GM19372 (cell line): ENCODE measurements around the gene ZNF528.

Source experiments
- ATAC-seq: cut with Tn5 transposase; IDR thresholded peaks from one replicate; pipeline ENCODE4 v1.9.1; 2021; ENCODE audit warnings: mild to moderate bottlenecking, low read depth, moderate library complexity; ENCODE audit not compliant: unreplicated experiment

Gene ZNF528

DNA sequence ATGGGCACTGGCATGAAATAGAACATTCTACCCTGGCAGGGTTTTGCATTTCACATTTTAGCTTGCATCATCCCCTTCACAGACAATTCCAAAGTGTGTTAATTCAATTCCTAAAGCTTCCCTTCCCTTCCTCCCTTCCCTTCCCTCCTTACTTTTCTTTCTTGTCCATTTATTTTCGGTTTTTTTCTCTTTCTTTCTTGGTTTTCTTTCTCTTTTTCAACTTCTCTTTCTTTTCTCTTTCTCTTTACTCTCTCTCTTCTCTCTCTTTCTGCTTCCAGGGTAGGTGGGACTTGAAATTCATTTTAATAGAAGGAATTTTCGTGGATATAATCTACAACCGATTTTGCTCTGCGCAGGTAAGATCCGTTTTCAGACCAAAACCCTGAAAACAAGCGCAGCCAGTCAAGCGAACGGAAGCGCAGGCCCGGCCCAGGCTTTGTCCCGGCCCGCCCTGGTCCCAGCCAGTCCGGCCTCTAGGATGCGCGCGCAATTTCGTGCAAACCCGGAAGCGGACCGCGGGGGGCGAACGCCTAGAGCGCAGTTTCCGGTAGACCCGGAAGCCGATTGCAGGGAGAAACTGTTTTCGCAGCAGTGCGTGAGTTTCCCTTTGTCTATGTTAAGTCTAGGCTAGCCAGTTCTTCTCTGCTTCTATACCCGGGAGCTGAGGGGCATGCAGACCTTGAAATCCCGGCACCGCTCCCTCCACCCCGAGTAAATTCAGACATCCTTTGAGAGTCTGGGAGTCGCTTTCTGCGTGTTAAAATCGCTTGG, at the start of gene ZNF528:
ZNF528 (plus strand) TSS at position 540 of the 771 bp plus-strand sequence. CDS start 4,165 bp downstream, outside the sequence.
- no peak for ATAC-seq

GRCh38 chr19:52351512-52351911, 46.1 kb upstream of the ZNF528 start:
- ATAC-seq: no peak

DNA sequence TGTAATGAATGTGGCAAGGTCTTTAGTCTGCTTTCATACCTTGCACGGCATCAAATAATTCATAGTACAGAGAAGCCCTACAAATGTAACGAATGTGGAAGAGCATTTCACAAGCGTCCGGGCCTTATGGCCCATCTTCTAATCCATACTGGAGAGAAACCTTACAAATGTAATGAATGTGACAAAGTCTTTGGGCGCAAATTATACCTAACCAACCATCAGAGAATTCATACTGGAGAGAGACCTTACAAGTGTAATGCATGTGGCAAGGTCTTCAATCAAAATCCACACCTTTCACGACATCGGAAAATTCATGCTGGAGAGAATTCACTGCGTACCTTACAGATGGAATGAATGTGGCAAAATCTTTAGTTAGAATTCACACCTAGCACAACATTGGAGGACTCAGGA, 31.2 kb upstream of the ZNF528 start:
- no peak for ATAC-seq

DNA sequence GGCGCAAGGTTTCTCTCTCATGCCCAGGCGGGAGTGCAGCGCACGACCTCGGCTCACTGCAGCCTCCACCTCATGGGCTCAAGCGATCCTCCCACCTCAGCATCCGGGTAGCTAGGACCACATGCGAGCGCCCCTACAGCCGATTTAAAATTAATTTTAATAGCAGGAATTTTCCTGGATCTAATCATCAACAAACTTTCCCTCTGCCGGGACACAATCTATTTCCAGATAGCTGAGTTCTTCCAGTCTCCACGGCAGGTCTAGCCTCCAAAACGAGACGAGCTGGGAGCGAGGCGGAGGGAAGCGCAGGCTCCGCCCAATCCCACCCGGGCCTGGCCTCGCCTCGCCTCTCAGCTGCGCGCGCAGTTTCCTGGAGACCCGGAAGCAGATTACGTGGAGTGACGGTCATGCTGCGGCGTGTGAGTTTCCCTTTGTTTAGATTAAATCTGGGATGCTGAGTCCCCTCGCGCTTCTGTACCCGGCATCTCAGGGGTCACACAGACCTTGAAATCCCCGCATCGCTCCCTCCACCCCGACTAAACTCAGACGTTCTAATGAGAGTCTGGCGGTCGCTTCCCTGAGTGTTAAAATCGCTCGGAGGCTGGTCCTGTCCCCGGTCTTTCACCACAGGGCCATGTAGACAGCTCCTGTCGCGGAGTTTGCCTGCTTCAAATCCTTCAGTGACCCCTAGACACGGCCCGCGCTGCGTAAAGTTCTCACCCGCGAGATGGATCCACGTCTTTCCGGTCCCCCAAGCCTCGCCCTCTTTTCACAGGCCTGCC, 27.9 kb upstream of the ZNF528 start, which contains the start of gene ZNF880:
ZNF880 (plus strand) TSS at position 365 of the 782 bp plus-strand sequence; CDS start at position 408, 43 bp downstream.
- no peak for ATAC-seq

DNA sequence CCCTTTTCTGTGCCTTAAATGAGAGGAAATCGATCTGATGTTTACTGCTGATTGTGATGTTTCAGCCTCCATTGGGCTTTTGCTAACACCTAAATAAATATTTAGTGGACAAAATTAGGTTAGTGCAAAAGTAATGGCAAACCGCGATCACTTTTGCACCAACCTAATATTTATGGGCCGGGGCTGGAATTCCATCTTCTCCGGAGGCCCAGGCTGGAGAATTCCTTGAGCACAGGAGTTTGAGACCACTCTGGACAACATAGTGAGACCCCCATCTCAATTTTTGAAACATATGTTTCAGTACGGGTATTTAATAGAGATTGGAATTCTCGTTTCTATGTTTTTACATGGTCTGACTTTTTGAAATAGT, 27.3 kb upstream of the ZNF528 start:
- no peak for ATAC-seq

GRCh38 chr19:52391135-52391534, 6.5 kb upstream of the ZNF528 start:
- no peak for ATAC-seq

- ATAC-seq: no peak
Observed at GRCh38 chr19:52398081-52398441, 412 bp downstream of the ZNF528 start.

GRCh38 chr19:52410276-52410675, 12.6 kb downstream of the ZNF528 start:
- ATAC-seq: no peak

- no peak for ATAC-seq
Observed at GRCh38 chr19:52415711-52416110, 18.1 kb downstream of the ZNF528 start.

DNA sequence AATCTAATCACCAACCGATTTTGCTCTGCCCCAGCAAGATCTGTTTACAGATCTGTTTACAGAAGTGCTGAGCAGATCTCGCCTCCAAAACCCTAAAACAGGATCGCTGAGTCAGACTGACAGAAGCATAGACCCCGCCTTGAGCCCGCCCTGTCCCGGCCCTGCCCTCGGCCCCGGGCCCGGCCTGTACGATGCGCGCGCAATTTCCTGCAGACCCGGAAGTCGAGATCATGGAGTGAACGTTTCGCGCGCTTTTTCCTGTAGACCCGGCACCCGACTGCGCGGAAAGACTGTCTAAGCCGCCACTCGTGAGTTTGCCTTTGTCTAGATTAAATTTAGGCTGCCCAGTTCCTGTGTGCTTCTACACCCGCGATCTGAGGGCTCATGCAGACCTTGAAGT, 31.3 kb downstream of the ZNF528 start, which contains the start of gene ZNF534:
ZNF534 (plus strand) TSS at position 212 of the 400 bp plus-strand sequence. CDS start 2,327 bp downstream, outside the sequence.
- ATAC-seq: no peak

- no peak for ATAC-seq
Observed at GRCh38 chr19:52442179-52442578, 44.5 kb downstream of the ZNF528 start.

- no peak for ATAC-seq
Observed at GRCh38 chr19:52444506-52444905, 46.9 kb downstream of the ZNF528 start.

DNA sequence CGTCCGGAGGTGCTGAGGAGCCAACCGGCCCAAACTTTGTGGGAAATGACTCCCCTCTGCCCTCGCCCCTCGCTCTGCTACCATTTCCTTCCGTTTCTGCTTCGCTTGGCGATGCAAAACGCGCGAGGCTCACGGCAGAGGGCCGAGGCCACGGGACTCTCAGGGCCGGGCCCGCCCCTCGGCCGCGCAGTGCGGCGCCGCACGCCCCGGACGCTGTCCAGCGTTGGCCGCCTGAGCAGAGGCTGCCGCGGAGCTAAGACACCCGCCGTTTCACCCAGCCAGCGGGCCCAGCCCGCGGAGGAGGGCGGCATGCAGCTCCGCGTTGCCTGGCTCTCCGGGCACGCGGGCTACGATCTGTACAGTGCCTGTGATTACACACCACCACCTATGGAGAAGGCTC, 53.6 kb downstream of the ZNF528 start:
- ATAC-seq: no peak

GRCh38 chr19:52453324-52454094, 55.9 kb downstream of the ZNF528 start, which contains the start of gene ZNF578:
ZNF578 (plus strand) TSS chr19:52453553; CDS start chr19:52501846, 48,293 bp downstream.
- no peak for ATAC-seq

GRCh38 chr19:52464798-52465470, 67.3 kb downstream of the ZNF528 start:
- no peak for ATAC-seq
